HepG2 (cell line): ENCODE measurements around the gene NUDT22. TPM values are rescaled to one million over a fixed set of nuclear protein-coding genes. Genes with fewer than 3 reads are reported as not detected.

Experiments
- AGO1 ChIP-seq: fragments of 200-400 bp; formaldehyde crosslinking; IDR thresholded peaks from 2 replicates; pipeline ENCODE4 v1.6.1; 2017; ENCODE audit warnings: mild to moderate bottlenecking, low read depth, low read length, moderate library complexity; ENCODE audit not compliant: poor library complexity, severe bottlenecking
- ARNTL ChIP-seq: sonication (generic); formaldehyde crosslinking; IDR thresholded peaks from 2 replicates; pipeline ENCODE4 v1.4.0; 2020; ENCODE audit warnings: mild to moderate bottlenecking, missing genetic modification reagents
- CEBPG ChIP-seq: IDR thresholded peaks from 2 replicates; pipeline ENCODE4 v1.6.1; 2016
- CENPT ChIP-seq: sonication (generic); formaldehyde crosslinking; IDR thresholded peaks from 2 replicates; pipeline ENCODE4 v1.8.0; 2022; ENCODE audit warnings: low read depth, mild to moderate bottlenecking, moderate library complexity, missing genetic modification reagents
- IRF2 ChIP-seq: IDR thresholded peaks from 2 replicates; pipeline ENCODE4 v1.6.1; 2018; ENCODE audit warnings: missing genetic modification reagents, missing compliant biosample characterization
- MXI1 ChIP-seq: IDR thresholded peaks from 3 replicates; pipeline ENCODE4 v1.6.1; 2012; ENCODE audit warnings: low read depth, low read length, inconsistent platforms, borderline replicate concordance
- PRDM10 ChIP-seq: sonication (generic); formaldehyde crosslinking; IDR thresholded peaks from 2 replicates; pipeline ENCODE4 v1.4.0; 2020; ENCODE audit warnings: low read depth, missing genetic modification reagents
- RBFOX2 ChIP-seq: fragments of 200-400 bp; formaldehyde crosslinking; IDR thresholded peaks from 2 replicates; pipeline ENCODE4 v1.6.1; 2017; ENCODE audit warnings: low read depth, mild to moderate bottlenecking, low read length
- RXRA ChIP-seq: sonication (generic); formaldehyde crosslinking; IDR thresholded peaks from 2 replicates; pipeline ENCODE4 v1.5.1; 2020; ENCODE audit warnings: missing genetic modification reagents
- TAF1 ChIP-seq: sonication (generic); formaldehyde crosslinking; IDR thresholded peaks from 2 replicates; pipeline ENCODE4 v1.4.0; 2020; ENCODE audit warnings: missing genetic modification reagents
- ZBTB37 ChIP-seq: sonication (generic); formaldehyde crosslinking; IDR thresholded peaks from 2 replicates; pipeline ENCODE4 v1.4.0; 2020; ENCODE audit warnings: mild to moderate bottlenecking, missing genetic modification reagents
- ZBTB7A ChIP-seq: sonication (generic); formaldehyde crosslinking; IDR thresholded peaks from 2 replicates; pipeline ENCODE4 v1.8.0; 2022; ENCODE audit warnings: mild to moderate bottlenecking, missing genetic modification reagents
- ZEB1 ChIP-seq: IDR thresholded peaks from 2 replicates; pipeline ENCODE4 v1.6.1; 2012; ENCODE audit warnings: mild to moderate bottlenecking, low read depth, inconsistent platforms; ENCODE audit not compliant: insufficient replicate concordance
- ZNF18 ChIP-seq: sonication (generic); formaldehyde crosslinking; IDR thresholded peaks from 2 replicates; pipeline ENCODE4 v1.8.0; 2022; ENCODE audit warnings: mild to moderate bottlenecking, missing genetic modification reagents; ENCODE audit not compliant: insufficient replicate concordance
- ZNF256 ChIP-seq: sonication (generic); formaldehyde crosslinking; conservative IDR thresholded peaks from 2 replicates; pipeline ENCODE4 v1.4.0; 2020; ENCODE audit warnings: missing genetic modification reagents
- ZNF367 ChIP-seq: sonication (generic); formaldehyde crosslinking; IDR thresholded peaks from 2 replicates; pipeline ENCODE4 v1.4.0; 2020; ENCODE audit warnings: missing genetic modification reagents, borderline replicate concordance
- ZNF761 ChIP-seq: sonication (generic); formaldehyde crosslinking; conservative IDR thresholded peaks from 2 replicates; pipeline ENCODE4 v1.4.0; 2020; ENCODE audit warnings: mild to moderate bottlenecking, missing genetic modification reagents
- ZNF816 ChIP-seq: sonication (generic); formaldehyde crosslinking; IDR thresholded peaks from 2 replicates; pipeline ENCODE4 v1.8.0; 2022; ENCODE audit warnings: missing genetic modification reagents, mild to moderate bottlenecking, borderline replicate concordance
- polyA plus RNA-seq, 8 experiments: library from polyadenylated mRNA; depleted of rRNA in 3 of 8; stranded (reverse) in 7 of 8; unstranded in 1 of 8; fragments of >200 nt; fragmentation: Illumina TruSeq in 4 of 8; extraction: Trizol in 4 of 8; gene quantifications; 2 replicates each; pipeline versions ENCODE4 v1.2.1 to v1.2.3, GENCODE V29; 2011 to 2016; ENCODE audit warnings: low read depth in 4 of 8, missing spikeins in 1 of 8, mixed read lengths in 1 of 8; ENCODE audit not compliant: insufficient read depth in 1 of 8
- total RNA-seq, 5 experiments: library from RNA; depleted of rRNA; stranded (reverse); fragments of >200 nt; fragmentation: Illumina TruSeq; extraction: Trizol; gene quantifications; 2 replicates each; pipeline ENCODE4 v1.2.3, GENCODE V29; 2016; ENCODE audit warnings: low read depth in 1 of 5
- TF ChIP-seq, protein P1 (sequence below): sonication (generic); formaldehyde crosslinking; IDR thresholded peaks from 2 replicates; pipeline ENCODE4 v1.5.1; 2020; ENCODE audit warnings: missing genetic modification reagents, mild to moderate bottlenecking, borderline replicate concordance
- TF ChIP-seq, protein P2 (sequence below): sonication (generic); formaldehyde crosslinking; IDR thresholded peaks from 2 replicates; pipeline ENCODE4 v1.5.1; 2020; ENCODE audit warnings: missing genetic modification reagents, mild to moderate bottlenecking, borderline replicate concordance

The NUDT22 gene
- total and polyA plus RNA-seq, 2 of the 13 experiments (the other 11 are each of a cell fraction or from before 2014, with no cell fraction given): 33.5 to 39.8 TPM

DNA sequence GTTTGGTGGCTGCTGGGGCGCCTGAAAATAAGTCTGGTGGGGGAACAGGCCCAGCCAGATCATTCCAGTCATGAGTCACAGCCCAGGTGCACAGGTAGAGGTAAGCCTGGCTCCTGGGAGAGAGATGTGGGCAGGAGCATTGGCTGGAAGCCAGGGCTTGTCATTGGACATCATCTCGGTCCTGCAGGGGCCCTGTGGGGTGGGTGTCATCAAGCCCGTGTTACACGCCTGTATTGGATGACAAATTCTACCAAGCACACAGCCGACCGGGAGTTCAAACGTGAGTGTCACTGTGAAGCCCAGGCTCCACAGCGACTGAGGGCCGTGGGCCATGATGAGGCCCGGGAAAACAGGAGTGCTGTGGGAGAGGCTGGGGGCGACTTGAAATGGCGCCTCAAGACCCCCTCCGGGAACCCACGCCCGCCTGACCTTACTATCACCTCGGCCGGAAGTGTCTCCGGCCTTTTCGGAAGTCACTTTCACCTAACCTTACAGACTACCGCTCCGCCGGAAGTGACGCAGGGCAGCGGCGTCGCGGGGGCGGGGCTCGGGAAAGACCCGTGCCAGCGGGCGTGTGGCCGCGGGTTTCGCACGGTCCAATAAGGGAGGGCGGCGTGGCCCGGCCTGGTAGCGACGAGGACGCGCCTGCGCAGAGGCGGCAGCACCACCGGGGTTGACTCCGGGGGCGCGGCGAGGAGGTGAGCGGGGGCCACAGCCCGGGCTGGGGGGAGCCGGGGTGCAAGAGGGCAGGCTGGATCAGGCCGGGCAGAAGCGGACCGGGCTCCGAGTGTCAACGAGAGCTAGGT, 14.6 kb downstream of the NUDT22 start, which contains the start of gene FKBP2 (continued):
- peak; percentile 61; the same call in 1 of the 2 replicates for TF ChIP-seq ZNF816 (CRISPR knock-in tag)
- TF ChIP-seq ZEB1: peak; percentile 55
- TF ChIP-seq ZBTB37: no peak
- peak; percentile 82 for TF ChIP-seq ZNF256 (CRISPR knock-in tag)
- TF ChIP-seq RXRA (CRISPR knock-in tag): peak; percentile 81
- TF ChIP-seq MXI1: peak; percentile 80; the same call in 2 of the 3 replicates
- no peak for TF ChIP-seq CENPT (CRISPR knock-in tag)
- peak; percentile 56; the same call in 1 of the 2 replicates for TF ChIP-seq IRF2 (CRISPR knock-in tag)
- no peak for TF ChIP-seq ZNF761 (CRISPR knock-in tag)
- TF ChIP-seq AGO1: peak; percentile 92
- TF ChIP-seq CEBPG: peak; percentile 23; the same call in 1 of the 2 replicates
- TF ChIP-seq, protein P1, sequence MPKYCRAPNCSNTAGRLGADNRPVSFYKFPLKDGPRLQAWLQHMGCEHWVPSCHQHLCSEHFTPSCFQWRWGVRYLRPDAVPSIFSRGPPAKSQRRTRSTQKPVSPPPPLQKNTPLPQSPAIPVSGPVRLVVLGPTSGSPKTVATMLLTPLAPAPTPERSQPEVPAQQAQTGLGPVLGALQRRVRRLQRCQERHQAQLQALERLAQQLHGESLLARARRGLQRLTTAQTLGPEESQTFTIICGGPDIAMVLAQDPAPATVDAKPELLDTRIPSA (CRISPR knock-in tag): peak; percentile 71; the same call in 1 of the 2 replicates
- TF ChIP-seq, protein P2, sequence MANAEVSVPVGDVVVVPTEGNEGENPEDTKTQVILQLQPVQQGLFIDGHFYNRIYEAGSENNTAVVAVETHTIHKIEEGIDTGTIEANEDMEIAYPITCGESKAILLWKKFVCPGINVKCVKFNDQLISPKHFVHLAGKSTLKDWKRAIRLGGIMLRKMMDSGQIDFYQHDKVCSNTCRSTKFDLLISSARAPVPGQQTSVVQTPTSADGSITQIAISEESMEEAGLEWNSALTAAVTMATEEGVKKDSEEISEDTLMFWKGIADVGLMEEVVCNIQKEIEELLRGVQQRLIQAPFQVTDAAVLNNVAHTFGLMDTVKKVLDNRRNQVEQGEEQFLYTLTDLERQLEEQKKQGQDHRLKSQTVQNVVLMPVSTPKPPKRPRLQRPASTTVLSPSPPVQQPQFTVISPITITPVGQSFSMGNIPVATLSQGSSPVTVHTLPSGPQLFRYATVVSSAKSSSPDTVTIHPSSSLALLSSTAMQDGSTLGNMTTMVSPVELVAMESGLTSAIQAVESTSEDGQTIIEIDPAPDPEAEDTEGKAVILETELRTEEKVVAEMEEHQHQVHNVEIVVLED (CRISPR knock-in tag): peak; percentile 91
- TF ChIP-seq TAF1 (CRISPR knock-in tag): peak; percentile 97
- TF ChIP-seq PRDM10: no peak
- no peak for TF ChIP-seq ZNF367 (CRISPR knock-in tag)
- TF ChIP-seq ARNTL (CRISPR knock-in tag): peak; percentile 91
- peak; percentile 77 for TF ChIP-seq ZBTB7A (CRISPR knock-in tag)
- TF ChIP-seq ZNF18 (CRISPR knock-in tag): peak; percentile 20
- TF ChIP-seq RBFOX2: peak; percentile 91
